ENCODE results near the gene RFC4. TPM values are rescaled to one million over a fixed set of nuclear protein-coding genes. Genes with fewer than 3 reads are reported as not detected.
A peak's percentile ranks its signal among the peaks of the same experiment; 100 is the strongest.

The RFC4 gene
- total RNA-seq, 1 donor = 48.4 TPM

- no peak overlapping the region for H3K4me3 ChIP-seq (ENCODE audit: low read depth, low read length)
- no peak for TF ChIP-seq CTCF (IDR thresholded peaks at IDR 0.05; ENCODE audit: insufficient read depth, low read length)
- DNase-seq (ENCODE audit: low read depth) = peak; percentile 86
These were observed 60.3 kb downstream of the RFC4 start for GRCh38 chr3:186746008-186746407.

- TF ChIP-seq CTCF (IDR thresholded peaks at IDR 0.05; ENCODE audit: insufficient read depth, low read length) = no peak
- H3K4me3 ChIP-seq (ENCODE audit: low read depth, low read length) = no peak overlapping the region
- DNase-seq (ENCODE audit: low read depth) = no peak
These were observed 62.6 kb downstream of the RFC4 start for GRCh38 chr3:186743666-186744065.

- TF ChIP-seq CTCF (IDR thresholded peaks at IDR 0.05; ENCODE audit: insufficient read depth, low read length) = no peak
- DNase-seq (ENCODE audit: low read depth) = no peak
- no peak overlapping the region for H3K4me3 ChIP-seq (ENCODE audit: low read depth, low read length)
These were observed 63.5 kb downstream of the RFC4 start for GRCh38 chr3:186742618-186743380.

Small RNA genes lying within 50 kb of the gene (small RNA-seq; reads per million reads assigned to genes)
- gene RF00092 (not detected), gene RNU6-1105P (not detected), gene SNORA4 (not detected), gene SNORA63 (not detected), gene SNORA81 (not detected), gene SNORD2 (not detected)

Other genes starting within 250 kb of the RFC4 start
- 2.9 and 17.5 TPM in 2 replicates for gene TBCCD1, start 239.1 kb downstream of the RFC4 start, total RNA-seq (ENCODE audit: low replicate concordance)
- 44.0 and 44.6 TPM in 2 replicates for gene DNAJB11, start 235.8 kb downstream of the RFC4 start, total RNA-seq (ENCODE audit: low replicate concordance)
- gene AHSG, start 193.4 kb downstream of the RFC4 start, total RNA-seq (ENCODE audit: low replicate concordance) = not detected in 2 replicates
- gene FETUB, start 166.1 kb downstream of the RFC4 start, total RNA-seq (ENCODE audit: low replicate concordance) = not detected in 2 replicates
- not detected in 2 replicates for gene HRG, start 140.5 kb downstream of the RFC4 start, total RNA-seq (ENCODE audit: low replicate concordance)
- not detected in 2 replicates for gene KNG1, start 89.1 kb downstream of the RFC4 start, total RNA-seq (ENCODE audit: low replicate concordance)
- gene EIF4A2, start 22.9 kb downstream of the RFC4 start, total RNA-seq (ENCODE audit: low replicate concordance) = 383 and 640 TPM in 2 replicates
- gene ADIPOQ, start 36.2 kb upstream of the RFC4 start, total RNA-seq (ENCODE audit: low replicate concordance) = not detected in 2 replicates
- 3.3 and 10.5 TPM in 2 replicates for gene ST6GAL1, start 124.0 kb upstream of the RFC4 start, total RNA-seq (ENCODE audit: low replicate concordance)

Data from fibroblast of the aortic adventitia (primary cell).